NCI-H510A treated with DMSO at 0.1 percent for 48 hours (cell line): Measurements from ENCODE around the gene SLC7A7.
"Not testable (repeated sequence)": the region's sequence is repeated elsewhere in the genome, so short reads cannot be mapped to it uniquely, and the experiment has no call there.

Source experiments
- DNase-seq: peaks from one replicate; lab custom pipeline; 2025; lab: John Stamatoyannopoulos, UW

SLC7A7 gene

GRCh38 chr14:22748206-22748605, 67.0 kb downstream of the SLC7A7 start:
- no peak for DNase-seq

- DNase-seq: no peak
Measured at GRCh38 chr14:22747769-22748168, 67.5 kb downstream of the SLC7A7 start.

DNA sequence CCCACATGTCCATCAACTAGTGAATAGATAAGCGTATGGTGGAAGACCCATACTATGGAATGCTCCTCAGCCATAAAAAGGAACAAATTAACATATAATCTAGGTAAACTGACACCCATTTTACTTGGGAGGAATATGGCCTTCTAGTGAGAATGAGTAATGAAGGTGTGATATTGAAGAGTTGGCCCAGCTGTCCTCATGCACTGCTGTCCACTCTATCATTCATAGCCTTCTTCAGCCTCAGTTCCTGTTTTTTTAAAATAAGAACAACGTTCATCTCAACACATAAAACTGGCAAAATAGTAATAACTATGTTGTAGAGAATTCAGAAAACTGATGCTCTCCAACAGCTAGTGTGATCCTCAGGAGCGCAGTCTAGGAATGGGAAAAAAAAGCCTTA, 75.2 kb downstream of the SLC7A7 start:
- no peak for DNase-seq

GRCh38 chr14:22739423-22739822, 75.8 kb downstream of the SLC7A7 start:
- DNase-seq: no peak

- DNase-seq: no peak
Measured at GRCh38 chr14:22737052-22737451, 78.2 kb downstream of the SLC7A7 start.

DNA sequence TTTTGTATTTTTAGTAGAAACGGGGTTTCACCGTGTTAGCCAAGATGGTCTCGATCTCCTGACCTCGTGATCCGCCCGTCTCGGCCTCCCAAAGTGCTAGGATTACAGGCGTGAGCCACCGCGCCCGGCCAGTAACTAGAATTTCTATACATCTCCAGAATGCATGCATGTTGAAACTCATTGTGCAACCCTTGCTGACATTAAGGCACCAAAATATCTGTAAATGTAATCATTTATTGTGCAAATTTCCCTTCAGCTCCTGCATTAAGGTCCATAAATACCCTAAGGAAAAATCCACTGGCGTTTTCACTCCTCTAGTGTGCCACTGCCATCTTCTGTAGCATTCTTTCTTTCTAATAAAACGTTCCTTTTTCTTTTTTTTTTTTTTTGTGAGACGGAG, 78.9 kb downstream of the SLC7A7 start:
- not testable (repeated sequence) for DNase-seq

- no peak for DNase-seq
Measured at GRCh38 chr14:22735096-22735495, 80.1 kb downstream of the SLC7A7 start.

- DNase-seq: no peak
Measured at GRCh38 chr14:22733829-22734228, 81.4 kb downstream of the SLC7A7 start.

GRCh38 chr14:22732062-22732461, 83.2 kb downstream of the SLC7A7 start:
- not testable (repeated sequence) for DNase-seq

GRCh38 chr14:22726012-22726411, 89.2 kb downstream of the SLC7A7 start:
- no peak for DNase-seq

- not testable (repeated sequence) for DNase-seq
Measured at GRCh38 chr14:22725374-22725773, 89.9 kb downstream of the SLC7A7 start.

GRCh38 chr14:22724847-22725246, 90.4 kb downstream of the SLC7A7 start:
- DNase-seq: not testable (repeated sequence)

GRCh38 chr14:22723815-22724214, 91.4 kb downstream of the SLC7A7 start:
- DNase-seq: no peak
